GM12864 (cell line): ENCODE measurements around the gene ARL8B.
A peak's percentile ranks its signal among the peaks of the same experiment; 100 is the strongest.

Experiments
- DNase-seq: peaks from one replicate; pipeline ENCODE4 v3.0.0-alpha.2; 2011; ENCODE audit warnings: low read depth
- H3K4me3 ChIP-seq: 2 replicates; pipeline ENCODE4 v1.5.1; 2011; ENCODE audit warnings: mild to moderate bottlenecking, low read depth, low read length, control low read depth
- CTCF ChIP-seq: IDR thresholded peaks from 2 replicates; pipeline ENCODE4 v1.5.1; 2011; ENCODE audit warnings: low read depth, mild to moderate bottlenecking, moderate library complexity, low read length, control low read depth, inconsistent platforms; ENCODE audit errors: missing control alignments

Gene ARL8B

DNA sequence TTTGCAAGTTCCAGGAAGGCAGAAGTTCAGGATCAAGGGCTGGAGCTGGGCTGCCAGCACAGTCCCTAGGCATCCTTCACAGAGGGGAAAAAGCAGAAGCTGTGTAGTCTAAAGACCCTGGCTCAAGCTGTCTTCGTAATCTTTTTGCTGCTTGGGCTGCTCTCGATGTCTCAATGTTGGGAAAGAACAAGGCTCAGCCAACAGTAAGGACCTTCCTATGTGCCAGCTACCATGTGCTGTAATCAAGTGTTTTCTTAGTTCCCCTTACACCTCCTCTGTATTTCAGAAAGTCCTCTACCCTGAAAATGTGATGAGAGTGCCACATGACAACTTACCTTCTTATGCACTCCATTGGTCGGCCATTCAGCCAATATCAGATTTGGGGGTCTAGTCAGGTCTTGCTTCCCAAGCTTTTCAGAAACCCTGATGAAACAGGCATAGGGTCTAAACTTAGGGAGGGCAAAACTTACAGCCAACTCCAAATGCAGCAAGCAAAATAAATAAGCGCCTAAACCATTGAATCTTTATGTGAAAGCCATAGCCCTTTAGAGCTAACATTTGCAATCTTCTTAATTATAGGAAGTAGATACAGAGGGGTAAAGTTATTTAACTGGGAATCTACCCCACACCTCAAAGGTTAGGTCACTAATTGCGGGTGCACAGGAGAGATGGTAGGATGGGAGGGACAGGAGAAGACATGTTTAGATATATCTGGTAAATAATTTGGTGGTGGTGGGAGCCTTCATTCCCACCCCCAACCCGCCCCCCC lies 64.2 kb downstream of the ARL8B start:
- H3K4me3 ChIP-seq, result peak overlapping the region; percentile 79
- no peak for TF ChIP-seq CTCF
- DNase-seq, result peak; percentile 61

DNA sequence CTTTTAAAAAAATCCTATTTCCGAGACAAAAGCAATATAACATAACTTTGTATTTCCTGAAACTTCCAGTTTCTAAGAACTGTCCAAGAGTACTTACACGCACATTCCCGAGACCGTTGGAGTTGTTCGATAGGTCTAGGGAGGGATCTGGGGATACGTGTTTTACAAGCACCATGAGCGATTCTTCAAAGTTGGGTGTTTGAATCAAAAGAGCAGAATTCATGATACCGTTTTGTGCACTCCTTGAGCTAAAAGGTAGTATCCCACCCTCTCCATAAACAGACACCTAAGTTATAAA lies 64.7 kb downstream of the ARL8B start:
- H3K4me3 ChIP-seq, result peak overlapping the region; percentile 79
- no peak for TF ChIP-seq CTCF
- DNase-seq, result no peak

DNA sequence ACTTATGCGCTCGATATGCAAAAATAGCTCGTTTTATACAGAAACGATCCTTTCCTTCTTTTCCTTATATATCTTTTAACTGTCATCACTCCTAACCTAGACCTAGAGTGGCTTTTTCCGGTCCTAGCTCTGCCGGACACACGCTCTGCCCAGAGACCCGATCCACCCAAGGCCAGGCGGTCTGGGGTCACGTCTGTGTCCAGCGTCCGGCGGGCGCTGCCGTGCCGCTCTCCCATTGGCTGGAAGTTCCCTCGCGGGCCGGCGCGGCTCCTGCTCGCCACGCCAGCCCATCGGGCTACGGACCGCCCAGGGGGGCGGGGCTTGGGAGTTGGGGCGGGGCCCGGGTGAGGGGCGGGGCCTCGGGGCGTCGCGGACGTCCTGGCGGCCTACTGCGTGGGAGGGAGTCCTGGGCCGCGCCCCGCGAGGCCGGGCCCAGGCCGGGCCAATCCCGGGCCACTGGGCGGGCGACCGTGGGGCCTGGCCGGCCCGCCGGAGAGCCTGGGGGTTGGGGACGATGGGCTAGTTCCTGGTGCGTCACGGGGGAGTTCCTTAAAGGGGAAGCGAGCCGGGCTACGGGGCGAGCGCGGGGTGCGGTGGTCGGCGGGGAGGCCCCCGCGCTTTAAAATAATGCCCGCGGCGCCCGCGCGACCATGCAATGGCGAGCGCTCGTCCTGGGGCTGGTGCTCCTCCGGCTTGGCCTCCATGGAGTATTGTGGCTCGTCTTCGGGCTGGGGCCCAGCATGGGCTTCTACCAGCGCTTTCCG lies 65.2 kb downstream of the ARL8B start, which contains the start of gene EDEM1:
Gene EDEM1 (plus strand): TSS at position 552 of the 764 bp plus-strand sequence. CDS start 99 bp downstream, at position 651.
- no peak for TF ChIP-seq CTCF
- H3K4me3 ChIP-seq, result peak within 1 kb of the TSS; percentile 84
- peak; percentile 85 for DNase-seq

- no peak for DNase-seq
- TF ChIP-seq CTCF, result no peak
Measured at GRCh38 chr3:5187920-5188418, 65.9 kb downstream of the ARL8B start.

GRCh38 chr3:5188419-5189221 lies 66.5 kb downstream of the ARL8B start:
- DNase-seq, result no peak
- H3K4me3 ChIP-seq, result peak overlapping the region; percentile 84
- no peak for TF ChIP-seq CTCF

More at GRCh38 chr3:5187920-5188418, 65.9 kb downstream of the ARL8B start:
- peak overlapping the region; percentile 84 for H3K4me3 ChIP-seq

DNA sequence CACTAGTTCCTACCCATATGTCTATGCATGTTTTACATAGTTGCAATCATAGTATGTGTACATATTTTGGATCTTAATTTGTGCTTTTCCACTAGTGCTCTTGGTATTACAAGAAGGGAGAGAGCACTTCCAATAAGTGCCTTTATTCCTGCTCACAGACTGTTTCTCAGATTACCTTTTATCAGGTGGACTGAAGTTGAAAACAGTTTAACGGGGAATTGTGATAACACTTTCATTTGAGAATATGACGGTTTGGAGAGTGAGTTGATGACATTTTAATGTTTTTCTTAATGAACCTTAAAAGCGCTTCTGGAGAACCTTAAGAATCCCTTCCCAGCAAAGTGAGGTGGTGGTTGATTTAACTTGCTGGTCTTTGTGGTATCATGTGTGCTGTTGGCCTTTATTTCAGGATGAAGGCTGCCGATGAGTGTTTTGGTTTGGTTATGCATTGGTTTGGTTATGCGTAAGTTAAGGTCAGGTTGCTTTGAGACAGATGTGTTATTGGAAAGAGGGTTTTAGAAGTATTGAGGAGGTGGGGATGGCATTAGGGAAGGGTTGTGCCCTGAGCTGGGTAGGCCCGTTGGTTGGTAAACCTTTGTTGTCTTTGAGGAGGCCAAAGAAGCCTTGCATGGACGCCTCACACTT lies 68.2 kb downstream of the ARL8B start:
- DNase-seq, result no peak
- H3K4me3 ChIP-seq, result peak overlapping the region; percentile 84
- no peak for TF ChIP-seq CTCF
